Measurements from ENCODE around the gene BCL3.

The BCL3 gene

GRCh38 chr19:44742330-44743061, 6.0 kb upstream of the BCL3 start:
- DNase-seq (ENCODE audit: low read depth in 2 of 2), result no peak

GRCh38 chr19:44744871-44745332, 3.6 kb upstream of the BCL3 start:
- DNase-seq (ENCODE audit: low read depth in 2 of 2), result no peak

- no peak for DNase-seq (ENCODE audit: low read depth in 2 of 2)
These were observed 3.1 kb upstream of the BCL3 start for GRCh38 chr19:44745341-44745831.

GRCh38 chr19:44745887-44746600, 2.5 kb upstream of the BCL3 start:
- no peak for DNase-seq (ENCODE audit: low read depth in 2 of 2)

- DNase-seq (ENCODE audit: low read depth in 2 of 2), result no peak
These were observed 1.9 kb upstream of the BCL3 start for GRCh38 chr19:44746616-44746945.

- DNase-seq (ENCODE audit: low read depth in 2 of 2), result peak; percentile 85 to 91
These were observed 1.4 kb upstream of the BCL3 start for GRCh38 chr19:44746946-44747738.

- no peak for DNase-seq (ENCODE audit: low read depth in 2 of 2)
These were observed 626 bp upstream of the BCL3 start for GRCh38 chr19:44747739-44748425.

GRCh38 chr19:44749292-44749691, 784 bp downstream of the BCL3 start:
- DNase-seq (ENCODE audit: low read depth in 2 of 2), result no peak

- no peak for DNase-seq (ENCODE audit: low read depth in 2 of 2)
These were observed 1.5 kb downstream of the BCL3 start for GRCh38 chr19:44749994-44750393.

GRCh38 chr19:44752123-44752815, 3.8 kb downstream of the BCL3 start:
- DNase-seq (ENCODE audit: low read depth in 2 of 2), result no peak

GRCh38 chr19:44752816-44753625, 4.5 kb downstream of the BCL3 start:
- DNase-seq (ENCODE audit: low read depth in 2 of 2), result peak; percentile 87 to 94

GRCh38 chr19:44753626-44753931, 5.1 kb downstream of the BCL3 start:
- DNase-seq (ENCODE audit: low read depth in 2 of 2), result no peak

GRCh38 chr19:44753932-44754749, 5.6 kb downstream of the BCL3 start:
- DNase-seq (ENCODE audit: low read depth in 2 of 2), result peak; percentile 51 to 89

- DNase-seq (ENCODE audit: low read depth in 2 of 2), result no peak
These were observed 6.2 kb downstream of the BCL3 start for GRCh38 chr19:44754750-44755080.

- DNase-seq (ENCODE audit: low read depth in 2 of 2), result no peak
These were observed 6.7 kb downstream of the BCL3 start for GRCh38 chr19:44755219-44755618.

GRCh38 chr19:44756089-44756562, 7.6 kb downstream of the BCL3 start:
- no peak for DNase-seq (ENCODE audit: low read depth in 2 of 2)

- no peak for DNase-seq (ENCODE audit: low read depth in 2 of 2)
These were observed 8.7 kb downstream of the BCL3 start for GRCh38 chr19:44757057-44757734.

- DNase-seq (ENCODE audit: low read depth in 2 of 2), result no peak
These were observed 9.4 kb downstream of the BCL3 start for GRCh38 chr19:44757735-44758505.

Data from stimulated activated CD4-positive, alpha-beta T cell treated with anti-CD3 and anti-CD28 coated beads, Interleukin-12 subunit alpha, Interleukin-12 subunit beta, amount 100 ng/mL, for 24 hours (primary cell).